ENCODE results near the gene VCL.

DNA sequence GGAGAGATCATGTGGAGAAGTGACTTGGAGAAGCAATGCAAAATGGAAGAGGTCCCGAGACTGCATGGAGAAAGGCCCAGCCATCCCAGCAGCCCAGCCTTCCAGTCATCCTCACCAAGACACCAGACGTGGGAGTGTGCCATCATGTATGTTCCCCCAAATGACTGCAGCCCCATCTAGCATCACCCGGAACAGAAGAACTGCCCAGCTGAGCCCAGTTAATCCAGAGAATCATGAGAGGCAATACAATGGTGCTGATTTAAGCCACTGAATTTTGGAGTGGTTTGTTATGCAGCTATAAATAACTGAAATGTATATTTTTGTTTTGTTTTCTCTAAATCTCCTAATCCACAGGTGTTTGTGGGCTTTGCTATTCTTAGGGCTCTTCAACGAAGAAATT, 22.5 kb upstream of the VCL start:
- TF ChIP-seq CTCF (IDR thresholded peaks at IDR 0.05) (no peak), ZFX (IDR thresholded peaks at IDR 0.05; ENCODE audit: borderline replicate concordance) (no peak)

Data from 22Rv1 (cell line).